Stimulated activated CD4-positive, alpha-beta T cell treated with anti-CD3 and anti-CD28 coated beads, Interleukin-15, amount 100 ng/mL, for 1 hour (primary cell): Measurements from ENCODE around the gene KRT7.

Experiments used
- DNase-seq, 2 donors: peaks; one replicate each; pipeline ENCODE4 v3.0.0-alpha.2; 2020; ENCODE audit warnings: low read depth in 1 of 2, low spot score in 1 of 2

KRT7 gene

GRCh38 chr12:52232674-52233461 lies at the start of gene KRT7:
Gene KRT7 (plus strand): TSS chr12:52233243. CDS start chr12:52233297, 54 bp downstream.
- DNase-seq, result no peak

GRCh38 chr12:52183544-52183910 lies 49.5 kb upstream of the KRT7 start:
- DNase-seq, result no peak

- no peak for DNase-seq
Measured at GRCh38 chr12:52183971-52184370, 49.1 kb upstream of the KRT7 start.

- DNase-seq, result no peak
Measured at GRCh38 chr12:52184813-52185212, 48.2 kb upstream of the KRT7 start.

GRCh38 chr12:52185400-52185967 lies 47.6 kb upstream of the KRT7 start:
- DNase-seq, result no peak

- DNase-seq, result no peak
Measured at GRCh38 chr12:52186118-52186840, 46.8 kb upstream of the KRT7 start.

GRCh38 chr12:52187206-52187605 lies 45.8 kb upstream of the KRT7 start:
- no peak for DNase-seq

GRCh38 chr12:52187640-52188039 lies 45.4 kb upstream of the KRT7 start:
- DNase-seq, result no peak

GRCh38 chr12:52188658-52189057 lies 44.4 kb upstream of the KRT7 start:
- DNase-seq, result no peak

GRCh38 chr12:52189376-52190174 lies 43.5 kb upstream of the KRT7 start:
- no peak for DNase-seq

GRCh38 chr12:52190860-52191729 lies 41.9 kb upstream of the KRT7 start:
- DNase-seq, result no peak

GRCh38 chr12:52191841-52192791 lies 40.9 kb upstream of the KRT7 start, which contains the start of gene KRT80:
Gene KRT80 (minus strand): TSS chr12:52192014. CDS start chr12:52191902, 112 bp downstream.
- no peak for DNase-seq

- no peak for DNase-seq
Measured at GRCh38 chr12:52193532-52193931, 39.5 kb upstream of the KRT7 start.

- DNase-seq, result no peak
Measured at GRCh38 chr12:52193991-52194390, 39.1 kb upstream of the KRT7 start.

- no peak for DNase-seq
Measured at GRCh38 chr12:52195065-52195730, 37.8 kb upstream of the KRT7 start.

GRCh38 chr12:52197371-52198231 lies 35.4 kb upstream of the KRT7 start:
- DNase-seq, result no peak

GRCh38 chr12:52198454-52199215 lies 34.4 kb upstream of the KRT7 start:
- DNase-seq, result no peak
